Germinal center (tissue), 1 donor: ENCODE results near the gene CD6.

Source experiments
- DNase-seq: peaks from one replicate; pipeline ENCODE4 v3.0.0; 2012; ENCODE audit warnings: mixed read lengths, low spot score

CD6 gene

GRCh38 chr11:61008971-61009370 lies 37.5 kb downstream of the CD6 start:
- DNase-seq: no peak

GRCh38 chr11:61009392-61010275 lies 38.2 kb downstream of the CD6 start:
- no peak for DNase-seq

GRCh38 chr11:61010466-61011228 lies 39.2 kb downstream of the CD6 start:
- DNase-seq: no peak

GRCh38 chr11:61011229-61011870 lies 39.9 kb downstream of the CD6 start:
- DNase-seq: no peak

- DNase-seq: no peak
These were observed 40.7 kb downstream of the CD6 start for GRCh38 chr11:61011950-61012736.

- no peak for DNase-seq
These were observed 41.3 kb downstream of the CD6 start for GRCh38 chr11:61012737-61013215.

GRCh38 chr11:61018059-61018458 lies 46.6 kb downstream of the CD6 start:
- no peak for DNase-seq

GRCh38 chr11:61019037-61019831 lies 47.8 kb downstream of the CD6 start:
- DNase-seq: no peak

- no peak for DNase-seq
These were observed 48.4 kb downstream of the CD6 start for GRCh38 chr11:61019832-61020405.

GRCh38 chr11:61020551-61021235 lies 49.2 kb downstream of the CD6 start:
- no peak for DNase-seq

- DNase-seq: peak; percentile 71
These were observed 50.3 kb downstream of the CD6 start for GRCh38 chr11:61021661-61022212.

- no peak for DNase-seq
These were observed 51.0 kb downstream of the CD6 start for GRCh38 chr11:61022311-61023085.

- DNase-seq: no peak
These were observed 51.8 kb downstream of the CD6 start for GRCh38 chr11:61023086-61023965.

GRCh38 chr11:61023966-61024295 lies 52.5 kb downstream of the CD6 start:
- no peak for DNase-seq

GRCh38 chr11:61024938-61025820 lies 53.7 kb downstream of the CD6 start:
- DNase-seq: no peak

- DNase-seq: no peak
These were observed 54.3 kb downstream of the CD6 start for GRCh38 chr11:61025821-61026120.
